Heart right ventricle (tissue), 16 donors: ENCODE data around the gene ASB5. TPM values are rescaled to one million over a fixed set of nuclear protein-coding genes. Genes with fewer than 3 reads are reported as not detected.

Experiments
- ATAC-seq, 8 donors: fragments of 200-7000 bp; cut with Tn5 transposase; one replicate each; pipeline ENCODE4 v1.9.1; 2020; ENCODE audit warnings: mild to moderate bottlenecking in 8 of 8, moderate library complexity in 8 of 8, moderate number of reproducible peaks in 1 of 8
- DNase-seq, 2 donors: peaks; one replicate each; pipeline ENCODE4 v3.0.0-alpha.2; 2020
- H3K27ac ChIP-seq, 10 donors: fragments of 200-600 bp; sonication (generic) in 2 of 10; one replicate each; pipeline versions ENCODE4 v1.5.0 to v1.8.0; 2020 to 2022; ENCODE audit warnings: mild to moderate bottlenecking in 3 of 10
- H3K27me3 ChIP-seq, 7 donors: fragments of 200-600 bp; one replicate each; pipeline ENCODE4 v1.8.0; 2021 to 2022; ENCODE audit warnings: mild to moderate bottlenecking in 2 of 7
- H3K36me3 ChIP-seq, 9 donors: fragments of 200-600 bp; sonication (generic) in 1 of 9; one replicate each; pipeline versions ENCODE4 v1.5.0 to v1.8.0; 2020 to 2022; ENCODE audit warnings: mild to moderate bottlenecking in 2 of 9
- H3K4me1 ChIP-seq, 9 donors: fragments of 200-600 bp; sonication (generic) in 1 of 9; one replicate each; pipeline versions ENCODE4 v1.5.0 to v1.8.0; 2020 to 2022; ENCODE audit warnings: mild to moderate bottlenecking in 4 of 9
- H3K4me3 ChIP-seq, 10 donors: fragments of 200-600 bp; sonication (generic) in 2 of 10; one replicate each; pipeline versions ENCODE4 v1.5.0 to v1.8.0; 2020 to 2022; ENCODE audit warnings: mild to moderate bottlenecking in 7 of 10, moderate library complexity in 2 of 10
- H3K9me3 ChIP-seq, 11 donors: fragments of 200-600 bp in 10 of 11; sonication (generic) in 2 of 11; one replicate each; pipeline versions ENCODE4 v1.5.0 to v1.8.0; 2013 to 2022; ENCODE audit warnings: mild to moderate bottlenecking in 2 of 11, control low read depth in 1 of 11, moderate library complexity in 1 of 11
- CTCF ChIP-seq, 9 donors: fragments of 200-600 bp; sonication (generic) in 2 of 9; IDR thresholded peaks; one replicate each; pipeline versions ENCODE4 v1.5.0 to v1.8.0; 2021 to 2022; ENCODE audit warnings: antibody characterized with exemption in 9 of 9, mild to moderate bottlenecking in 5 of 9, moderate library complexity in 1 of 9
- WGBS, 2 donors: extraction: QIAGEN DNeasy Blood & Tissue Kit; methylation state at CpG; one replicate each; pipeline ENCODE4 v1.1.7; 2013; ENCODE audit warnings: inconsistent platforms in 1 of 2; 5-methylcytosine and 5-hydroxymethylcytosine counted together
- intact Hi-C, 10 donors: fragments of 100-400 bp; cut with DNase I; formaldehyde crosslinking; loops; one replicate each; pipeline versions ENCODE4 v1.11.1 to v1.14.2; 2022
- polyA plus RNA-seq, 2 donors: library from polyadenylated mRNA; stranded (reverse); fragments of 200-250 nt; gene quantifications; one replicate each; pipeline ENCODE4 v1.2.3, GENCODE V29; 2013
- total RNA-seq, 10 donors: library from RNA; stranded (reverse); fragmentation: NEBNext Ultra II Directional in 3 of 10; extraction: Animal tissue kit (Norgen Biotek cat#: 25700) in 3 of 10; gene quantifications; one replicate each; pipeline versions ENCODE4 v1.2.1 to v1.2.4, GENCODE V29; 2021 to 2023
- donor health status: Arrhythmogenic right ventricular cardiomyopathy.
- donor health status: ischemic (EF 13 %, LVEDD 7.1; RV severe dilation, severe dysfunction).
- donor health status: healthy with polysubstance abuse.
- donor health status: DM: no; HTN: yes; CAD: no.
- donor health status: DM: no; HTN: no; CAD: no.
- donor health status: ischemic (EF 25% LVEDD 6.9; RV normal size, moderate dysfunction).
- donor health status: ischemic (EF 25% LVEDD 5.7; RV mildly dilated, moderate dysfunction).
- donor health status: healthy.
- donor health status: DM: yes; HTN: yes; CAD: no.
- donor health status: Ischemic cardiomyopathy.
- donor health status: ischemic (EF 35%, LVEDD 5.7; RV mildly dilated, moderate dysfunction).
- donor health status: nonischemic (EF 11% LVEDD 7.7; RV severe dilation, severe dysfunction).
- donor health status: DM: yes; HTN: yes; CAD: no.
- donor health status: PGD.
- donor health status: ischemic (EF 29% LVEDD 5.4; RV normal size, mild dysfunction).
- donor health status: nonischemic (EF 23%, LVEDD 6.1; RV moderate dilation, normal function).

The ASB5 gene
- total and polyA plus RNA-seq, 12 donors: 0.95 to 6.5 (median 3.8) TPM

GRCh38 chr4:176308441-176308840 is 39.4 kb upstream of the ASB5 start:
- Histone ChIP-seq H3K27ac (no peak overlapping the region), H3K4me3 (no peak overlapping the region), H3K4me1 (no peaks in the 10 kb centered on the region), H3K36me3 (no peaks in the 10 kb centered on the region), H3K27me3 (peaks cover 0 to 5% (median 0%) of the 10 kb centered on the region in 7 donors), H3K9me3 (no peaks in the 10 kb centered on the region)
- TF ChIP-seq CTCF (IDR thresholded peaks at IDR 0.05): no peak
- no peak for DNase-seq
- no peak for ATAC-seq
- intact Hi-C loops: no loop called here
- WGBS, 2 donors: 91 to 94% methylated on average over 3 of the region's 3 CpGs

GRCh38 chr4:176307666-176307930 is 38.6 kb upstream of the ASB5 start:
- no peaks in the 10 kb centered on the region for H3K4me1 ChIP-seq
- peaks cover 0 to 5% (median 0%) of the 10 kb centered on the region in 7 donors for H3K27me3 ChIP-seq
- ATAC-seq (no peak), DNase-seq (no peak)
- no peak for TF ChIP-seq CTCF (IDR thresholded peaks at IDR 0.05)
- 75 to 82% methylated on average over 6 of the region's 6 CpGs for WGBS, 2 donors
- no peak overlapping the region for H3K4me3 ChIP-seq
- intact Hi-C loops: no loop called here
- no peak overlapping the region for H3K27ac ChIP-seq
- no peaks in the 10 kb centered on the region for H3K36me3 ChIP-seq
- H3K9me3 ChIP-seq: no peaks in the 10 kb centered on the region

GRCh38 chr4:176306837-176307665 is 38.0 kb upstream of the ASB5 start:
- no peaks in the 10 kb centered on the region for H3K9me3 ChIP-seq
- DNase-seq: no peak
- H3K36me3 ChIP-seq: no peaks in the 10 kb centered on the region
- no peak for ATAC-seq
- no peak overlapping the region for H3K4me3 ChIP-seq
- no peak overlapping the region for H3K27ac ChIP-seq
- H3K27me3 ChIP-seq: peaks cover 0 to 5% (median 0%) of the 10 kb centered on the region in 7 donors
- intact Hi-C loops: no loop called here
- no peaks in the 10 kb centered on the region for H3K4me1 ChIP-seq
- WGBS, 2 donors: 89 to 90% methylated on average over 6 of the region's 6 CpGs
- no peak for TF ChIP-seq CTCF (IDR thresholded peaks at IDR 0.05)

- no peak for TF ChIP-seq CTCF (IDR thresholded peaks at IDR 0.05)
- 16 to 20% methylated on average over 1 of the region's 1 CpG for WGBS, 2 donors
These were observed 34.9 kb upstream of the ASB5 start for GRCh38 chr4:176303938-176304337.

More at GRCh38 chr4:176303938-176304337, 34.9 kb upstream of the ASB5 start:
- Histone ChIP-seq H3K9me3 (no peaks in the 10 kb centered on the region), H3K27ac (no peak overlapping the region), H3K36me3 (no peaks in the 10 kb centered on the region), H3K4me3 (no peak overlapping the region), H3K4me1 (no peaks in the 10 kb centered on the region), H3K27me3 (peaks cover 0 to 5% (median 0%) of the 10 kb centered on the region in 7 donors)
- DNase-seq: no peak
- ATAC-seq: no peak
- intact Hi-C loops: no loop called here
